ENCODE data around the gene USP31. TPM values are rescaled to one million over a fixed set of nuclear protein-coding genes. Genes with fewer than 3 reads are reported as not detected.

The USP31 gene
- total and polyA plus RNA-seq, 2 of the 13 experiments (the other 11 are each of a cell fraction or from before 2014, with no cell fraction given), result 22.5 to 23.3 TPM

DNA sequence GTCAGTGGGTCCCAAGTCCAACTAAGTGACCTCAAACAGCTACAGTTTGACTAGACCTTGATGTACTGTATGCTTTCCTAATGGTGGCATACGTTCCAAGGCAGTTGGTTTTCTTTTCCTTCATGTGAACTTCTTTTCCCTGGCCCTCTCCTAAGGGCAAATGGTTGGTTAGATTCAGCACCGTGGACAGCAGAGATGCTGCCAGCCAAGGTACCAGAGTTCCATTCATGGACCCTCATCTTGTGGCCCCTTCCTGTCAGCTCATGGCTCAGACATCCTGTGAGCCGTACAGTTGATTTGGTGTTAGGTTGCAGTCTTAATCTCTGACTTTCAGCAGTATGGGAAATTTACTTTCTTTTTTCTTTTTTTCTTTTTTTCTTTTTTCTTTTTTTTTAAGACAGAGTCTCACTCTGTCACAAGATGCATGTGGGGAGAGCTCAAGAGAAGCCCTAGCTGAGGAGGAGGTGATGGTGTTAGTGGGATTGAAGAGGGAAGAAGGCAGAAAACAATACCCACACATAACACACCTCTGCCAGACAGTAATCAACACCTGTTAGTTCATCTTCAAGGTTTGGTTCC lies 122.4 kb downstream of the USP31 start (continued):
- TF ChIP-seq, protein P1, sequence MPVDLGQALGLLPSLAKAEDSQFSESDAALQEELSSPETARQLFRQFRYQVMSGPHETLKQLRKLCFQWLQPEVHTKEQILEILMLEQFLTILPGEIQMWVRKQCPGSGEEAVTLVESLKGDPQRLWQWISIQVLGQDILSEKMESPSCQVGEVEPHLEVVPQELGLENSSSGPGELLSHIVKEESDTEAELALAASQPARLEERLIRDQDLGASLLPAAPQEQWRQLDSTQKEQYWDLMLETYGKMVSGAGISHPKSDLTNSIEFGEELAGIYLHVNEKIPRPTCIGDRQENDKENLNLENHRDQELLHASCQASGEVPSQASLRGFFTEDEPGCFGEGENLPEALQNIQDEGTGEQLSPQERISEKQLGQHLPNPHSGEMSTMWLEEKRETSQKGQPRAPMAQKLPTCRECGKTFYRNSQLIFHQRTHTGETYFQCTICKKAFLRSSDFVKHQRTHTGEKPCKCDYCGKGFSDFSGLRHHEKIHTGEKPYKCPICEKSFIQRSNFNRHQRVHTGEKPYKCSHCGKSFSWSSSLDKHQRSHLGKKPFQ (CRISPR knock-in tag; IDR thresholded peaks at IDR 0.05; ENCODE audit: insufficient replicate concordance), result no peak
- TF ChIP-seq, protein P2, sequence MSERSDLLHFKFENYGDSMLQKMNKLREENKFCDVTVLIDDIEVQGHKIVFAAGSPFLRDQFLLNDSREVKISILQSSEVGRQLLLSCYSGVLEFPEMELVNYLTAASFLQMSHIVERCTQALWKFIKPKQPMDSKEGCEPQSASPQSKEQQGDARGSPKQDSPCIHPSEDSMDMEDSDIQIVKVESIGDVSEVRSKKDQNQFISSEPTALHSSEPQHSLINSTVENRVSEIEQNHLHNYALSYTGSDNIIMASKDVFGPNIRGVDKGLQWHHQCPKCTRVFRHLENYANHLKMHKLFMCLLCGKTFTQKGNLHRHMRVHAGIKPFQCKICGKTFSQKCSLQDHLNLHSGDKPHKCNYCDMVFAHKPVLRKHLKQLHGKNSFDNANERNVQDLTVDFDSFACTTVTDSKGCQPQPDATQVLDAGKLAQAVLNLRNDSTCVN (CRISPR knock-in tag; IDR thresholded peaks at IDR 0.05; ENCODE audit: borderline replicate concordance), result peak; percentile 81; the same call in 1 of the 2 replicates
- TF ChIP-seq KLF13 (CRISPR knock-in tag; IDR thresholded peaks at IDR 0.05) (no peak), THYN1 (CRISPR knock-in tag; IDR thresholded peaks at IDR 0.05; ENCODE audit: borderline replicate concordance, low read depth) (no peak), NFIB (CRISPR knock-in tag; IDR thresholded peaks at IDR 0.05; ENCODE audit: borderline replicate concordance) (no peak), ZNF280B (CRISPR knock-in tag; IDR thresholded peaks at IDR 0.05; ENCODE audit: borderline replicate concordance) (no peak), SNRNP70 (IDR thresholded peaks at IDR 0.05; ENCODE audit: low read depth, low read length) (no peak), ZFP37 (CRISPR knock-in tag; IDR thresholded peaks at IDR 0.05; ENCODE audit: borderline replicate concordance) (peak; percentile 91; the same call in 1 of the 2 replicates), ZNF354B (CRISPR knock-in tag; IDR thresholded peaks at IDR 0.05) (no peak), SIN3A (IDR thresholded peaks at IDR 0.05; ENCODE audit: borderline replicate concordance, low read depth, low read length) (no peak), SOX5 (CRISPR knock-in tag; IDR thresholded peaks at IDR 0.05; ENCODE audit: borderline replicate concordance) (peak; percentile 51; the same call in 1 of the 2 replicates), MLXIP (CRISPR knock-in tag; IDR thresholded peaks at IDR 0.05; ENCODE audit: borderline replicate concordance) (no peak), TRIM24 (CRISPR knock-in tag; IDR thresholded peaks at IDR 0.05) (no peak), ZNF644 (CRISPR knock-in tag; IDR thresholded peaks at IDR 0.05; ENCODE audit: low read depth) (peak; percentile 96), HNRNPH1 (optimal IDR thresholded peaks at IDR 0.05; ENCODE audit: low read depth, low read length) (no peak), PBX3 (CRISPR knock-in tag; IDR thresholded peaks at IDR 0.05; ENCODE audit: borderline replicate concordance) (0 out of 2 replicates have a peak, but pooled peaks have one; percentile 47)
- TF ChIP-seq, protein P3, sequence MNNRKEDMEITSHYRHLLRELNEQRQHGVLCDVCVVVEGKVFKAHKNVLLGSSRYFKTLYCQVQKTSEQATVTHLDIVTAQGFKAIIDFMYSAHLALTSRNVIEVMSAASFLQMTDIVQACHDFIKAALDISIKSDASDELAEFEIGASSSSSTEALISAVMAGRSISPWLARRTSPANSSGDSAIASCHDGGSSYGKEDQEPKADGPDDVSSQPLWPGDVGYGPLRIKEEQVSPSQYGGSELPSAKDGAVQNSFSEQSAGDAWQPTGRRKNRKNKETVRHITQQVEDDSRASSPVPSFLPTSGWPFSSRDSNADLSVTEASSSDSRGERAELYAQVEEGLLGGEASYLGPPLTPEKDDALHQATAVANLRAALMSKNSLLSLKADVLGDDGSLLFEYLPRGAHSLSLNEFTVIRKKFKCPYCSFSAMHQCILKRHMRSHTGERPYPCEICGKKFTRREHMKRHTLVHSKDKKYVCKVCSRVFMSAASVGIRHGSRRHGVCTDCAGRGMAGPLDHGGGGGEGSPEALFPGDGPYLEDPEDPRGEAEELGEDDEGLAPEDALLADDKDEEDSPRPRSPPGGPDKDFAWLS (CRISPR knock-in tag; IDR thresholded peaks at IDR 0.05; ENCODE audit: borderline replicate concordance), result no peak

Measured in HepG2 (cell line).